GM10847 (cell line): ENCODE measurements around the gene KIF2A.

Experiments
- POLR2A ChIP-seq: IDR thresholded peaks from 2 replicates; pipeline ENCODE4 v1.6.1; 2011; ENCODE audit not compliant: insufficient read length; ENCODE audit errors: extremely low read depth

Gene KIF2A

GRCh38 chr5:62283861-62284260 is 22.1 kb upstream of the KIF2A start:
- no peak for TF ChIP-seq POLR2A

- no peak for TF ChIP-seq POLR2A
Measured at GRCh38 chr5:62284946-62285891, 20.8 kb upstream of the KIF2A start.

- TF ChIP-seq POLR2A, result no peak
Measured at GRCh38 chr5:62286834-62287233, 19.2 kb upstream of the KIF2A start.

GRCh38 chr5:62287237-62287636 is 18.8 kb upstream of the KIF2A start:
- TF ChIP-seq POLR2A, result no peak

GRCh38 chr5:62288118-62288517 is 17.9 kb upstream of the KIF2A start:
- TF ChIP-seq POLR2A, result no peak

- TF ChIP-seq POLR2A, result no peak
Measured at GRCh38 chr5:62289813-62290212, 16.2 kb upstream of the KIF2A start.

GRCh38 chr5:62296998-62297397 is 9.0 kb upstream of the KIF2A start:
- no peak for TF ChIP-seq POLR2A

- no peak for TF ChIP-seq POLR2A
Measured at GRCh38 chr5:62298118-62298517, 7.9 kb upstream of the KIF2A start.

GRCh38 chr5:62299101-62299500 is 6.9 kb upstream of the KIF2A start:
- TF ChIP-seq POLR2A, result no peak

- no peak for TF ChIP-seq POLR2A
Measured at GRCh38 chr5:62299600-62299999, 6.4 kb upstream of the KIF2A start.

- no peak for TF ChIP-seq POLR2A
Measured at GRCh38 chr5:62305358-62305714, 670 bp upstream of the KIF2A start.

- TF ChIP-seq POLR2A, result peak; percentile 0
Measured at GRCh38 chr5:62306323-62306895, 403 bp downstream of the KIF2A start.

GRCh38 chr5:62306896-62307689 is 1.1 kb downstream of the KIF2A start:
- TF ChIP-seq POLR2A, result no peak

- TF ChIP-seq POLR2A, result no peak
Measured at GRCh38 chr5:62308439-62308838, 2.4 kb downstream of the KIF2A start.

- TF ChIP-seq POLR2A, result no peak
Measured at GRCh38 chr5:62309107-62309506, 3.1 kb downstream of the KIF2A start.
